Inflammatory macrophage treated with lipopolysaccharide for 1 hour (primary cell): ENCODE data around the gene DRD4.
"Not testable (repeated sequence)": the region's sequence is repeated elsewhere in the genome, so short reads cannot be mapped to it uniquely, and the experiment has no call there.

Experiments
- DNase-seq, 2 donors: peaks; one replicate each; pipeline ENCODE4 v3.0.0-alpha.2; 2020 to 2022

DRD4 gene

DNA sequence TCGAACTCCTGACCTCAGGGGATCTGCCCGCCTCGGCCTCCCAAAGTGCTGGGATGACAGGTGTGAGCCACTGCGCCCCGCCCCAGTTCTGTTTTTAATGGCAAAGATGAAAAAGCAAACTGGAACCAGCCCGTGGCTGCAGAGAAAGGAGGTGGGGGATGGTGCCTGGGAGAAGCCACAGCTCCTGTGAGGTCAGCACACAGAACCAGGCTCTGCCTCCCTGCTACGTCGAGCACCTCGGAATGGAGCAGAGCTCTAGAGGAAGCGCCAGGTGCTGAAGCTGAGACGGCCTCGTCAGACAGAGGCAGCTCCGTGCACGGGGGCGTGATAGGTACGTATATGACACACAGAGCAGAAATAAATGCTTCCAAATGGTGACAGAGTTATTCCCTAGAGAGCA lies 8.5 kb downstream of the DRD4 start:
- no peak for DNase-seq

DNA sequence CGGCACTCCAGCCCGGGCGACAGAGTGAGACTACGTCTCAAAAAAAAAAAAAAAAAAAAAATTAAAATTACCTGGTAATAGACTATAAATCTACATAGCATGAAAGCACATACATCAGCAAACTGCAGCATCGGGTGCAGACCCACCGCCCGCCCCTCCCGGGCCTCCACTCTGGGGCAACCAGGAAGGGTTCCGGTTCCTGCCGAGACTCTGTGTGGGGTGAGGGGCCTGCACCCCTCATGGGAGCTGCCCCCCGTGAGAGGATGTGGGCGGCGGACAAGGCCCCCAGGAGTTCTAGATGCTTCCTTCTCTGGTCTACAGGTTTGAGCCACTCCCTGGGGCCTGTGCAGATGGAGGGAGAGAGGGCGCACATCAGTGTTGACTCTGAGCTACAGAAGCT lies 9.1 kb downstream of the DRD4 start:
- no peak for DNase-seq

DNA sequence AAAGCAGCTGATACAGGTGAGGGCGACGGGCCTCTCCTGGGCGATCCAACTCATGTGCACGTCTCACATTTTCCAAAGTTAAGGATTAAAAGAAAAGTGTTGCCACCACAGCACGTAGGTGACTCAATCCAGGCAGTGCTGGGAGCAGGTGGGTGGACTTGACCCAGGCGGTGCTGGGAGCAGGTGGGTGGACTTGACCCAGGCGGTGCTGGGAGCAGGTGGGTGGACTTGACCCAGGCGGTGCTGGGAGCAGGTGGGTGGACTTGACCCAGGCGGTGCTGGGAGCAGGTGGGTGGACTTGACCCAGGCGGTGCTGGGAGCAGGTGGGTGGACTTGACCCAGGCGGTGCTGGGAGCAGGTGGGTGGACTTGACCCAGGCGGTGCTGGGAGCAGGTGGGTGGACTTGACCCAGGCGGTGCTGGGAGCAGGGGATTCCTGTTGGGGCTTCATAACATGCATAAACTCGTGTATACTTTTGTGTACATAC lies 10.6 kb downstream of the DRD4 start:
- not testable (repeated sequence) for DNase-seq

DNA sequence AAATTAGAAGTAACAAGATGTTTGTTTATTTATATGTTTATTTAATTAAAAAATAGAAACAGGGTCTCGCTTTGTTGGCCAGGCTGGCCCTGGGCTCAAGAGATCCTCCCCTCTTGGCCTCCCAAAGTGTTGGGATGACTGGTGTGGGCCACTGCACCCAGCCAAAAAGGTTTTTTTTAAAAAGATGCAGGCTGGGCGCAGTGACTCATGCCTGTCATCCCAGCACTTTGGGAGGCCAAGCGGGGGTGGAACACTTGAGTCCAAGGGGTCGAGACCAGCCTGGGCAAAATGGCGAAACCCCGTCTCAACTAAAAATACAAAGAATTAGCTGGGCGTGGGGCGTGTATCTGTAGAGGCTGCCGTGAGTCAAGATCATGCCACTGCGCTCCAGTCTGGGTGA lies 13.4 kb downstream of the DRD4 start:
- no peak for DNase-seq

DNA sequence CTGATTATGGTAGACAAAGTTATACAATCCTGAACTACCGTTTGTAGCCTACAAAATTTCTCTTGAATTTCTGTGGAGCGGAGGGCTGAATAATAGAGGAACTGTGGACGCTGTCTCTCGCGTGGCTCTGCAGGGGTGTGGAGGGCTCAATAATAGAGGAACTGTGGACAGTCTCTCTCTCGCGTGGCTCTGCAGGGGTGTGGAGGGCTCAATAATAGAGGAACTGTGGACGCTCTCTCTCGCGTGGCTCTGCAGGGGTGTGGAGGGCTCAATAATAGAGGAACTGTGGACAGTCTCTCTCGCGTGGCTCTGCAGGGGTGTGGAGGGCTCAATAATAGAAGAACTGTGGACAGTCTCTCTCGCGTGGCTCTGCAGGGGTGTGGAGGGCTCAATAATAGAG lies 16.1 kb downstream of the DRD4 start:
- peak in 1 of 2 donors; percentile 14 for DNase-seq

DNA sequence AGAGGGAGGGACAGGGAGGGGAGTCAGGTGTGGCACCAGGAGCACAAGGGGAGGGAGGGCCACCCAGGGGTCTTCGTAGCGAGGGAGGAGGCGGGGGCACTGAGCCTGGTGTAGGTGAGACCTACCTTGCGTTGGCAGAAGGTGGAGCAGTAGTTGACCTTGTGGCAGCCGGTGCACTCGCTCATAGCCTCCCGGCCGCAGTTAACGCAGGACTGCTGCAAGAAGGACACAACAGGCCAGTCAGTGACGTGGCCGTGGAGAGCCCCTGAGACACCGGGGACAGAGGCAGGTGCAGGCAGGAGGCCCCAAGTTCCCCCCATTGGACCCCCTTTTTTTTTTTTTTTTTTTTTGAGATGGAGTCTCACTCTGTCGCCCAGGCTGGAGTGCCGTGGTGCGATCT lies 16.8 kb downstream of the DRD4 start:
- no peak for DNase-seq

DNA sequence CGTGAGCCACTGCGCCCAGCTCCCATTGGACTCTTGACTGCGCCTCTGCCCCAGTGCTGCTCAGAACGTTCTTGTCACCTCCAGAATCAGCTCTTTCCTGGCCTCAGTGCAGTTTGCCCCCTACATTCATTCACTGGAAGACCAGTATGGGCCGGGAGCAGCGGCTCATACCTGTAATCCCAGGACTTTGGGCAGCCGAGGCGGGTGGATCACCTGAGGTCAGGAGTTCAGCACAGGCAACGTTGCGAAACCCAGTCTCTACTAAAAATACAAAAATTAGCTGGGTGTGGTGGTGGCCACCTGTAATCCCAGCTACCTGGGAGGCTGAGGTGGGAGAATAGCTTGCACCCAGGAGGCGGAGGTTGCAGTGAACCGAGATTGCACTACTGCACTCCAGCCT lies 17.4 kb downstream of the DRD4 start:
- not testable (repeated sequence) for DNase-seq

DNA sequence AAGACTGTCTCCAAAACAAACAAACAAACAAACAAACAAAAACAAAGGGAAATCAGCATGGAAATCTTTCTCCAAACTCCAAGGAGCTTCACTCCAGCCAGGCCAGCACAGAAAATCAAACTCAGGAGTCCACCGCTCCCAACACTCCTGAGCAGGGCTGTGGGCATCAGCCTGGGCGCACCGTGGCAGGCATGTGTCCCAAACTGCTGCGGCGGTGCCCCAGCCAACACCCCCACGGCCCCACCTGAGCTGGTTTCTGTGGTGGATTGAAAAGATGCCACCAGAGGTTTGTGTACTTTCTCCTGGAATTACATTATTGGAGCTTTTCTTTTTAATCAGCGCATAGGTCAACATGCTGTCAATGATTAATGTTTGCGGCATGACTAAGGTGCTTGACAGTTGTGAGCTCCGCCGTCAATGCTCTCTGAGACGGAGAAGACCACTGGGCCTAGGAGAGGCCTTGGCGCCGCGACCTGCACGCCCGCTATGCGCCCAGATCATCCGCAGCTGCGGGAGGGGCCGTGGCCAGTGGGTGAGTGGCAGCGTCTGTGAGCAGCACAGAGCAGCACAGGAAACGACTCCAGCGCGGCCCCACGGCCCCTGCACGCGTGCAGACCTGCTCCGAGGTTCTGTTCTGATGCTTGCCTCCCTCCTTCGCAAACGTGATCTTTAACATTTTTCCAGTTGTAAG lies 18.1 kb downstream of the DRD4 start:
- no peak for DNase-seq

DNA sequence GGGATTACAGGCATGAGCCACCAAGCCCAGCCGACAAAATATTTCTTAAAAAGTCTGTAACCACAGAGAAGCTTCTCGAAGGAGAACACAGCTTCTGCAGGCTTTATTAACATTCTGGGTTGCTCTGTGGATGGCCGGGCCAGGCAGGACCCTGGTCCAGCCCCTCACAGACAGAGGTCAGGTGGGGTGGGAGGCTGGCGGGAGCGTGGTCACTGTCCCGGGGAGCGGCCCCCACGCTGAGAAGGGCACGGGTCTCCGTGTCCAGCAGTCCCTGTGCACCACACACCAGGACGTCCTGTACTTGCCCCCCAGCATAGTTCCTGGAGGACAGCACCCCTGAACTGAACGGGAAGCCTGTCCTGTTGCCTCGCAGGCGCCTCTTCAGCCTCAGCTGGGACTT lies 19.4 kb downstream of the DRD4 start:
- no peak for DNase-seq

DNA sequence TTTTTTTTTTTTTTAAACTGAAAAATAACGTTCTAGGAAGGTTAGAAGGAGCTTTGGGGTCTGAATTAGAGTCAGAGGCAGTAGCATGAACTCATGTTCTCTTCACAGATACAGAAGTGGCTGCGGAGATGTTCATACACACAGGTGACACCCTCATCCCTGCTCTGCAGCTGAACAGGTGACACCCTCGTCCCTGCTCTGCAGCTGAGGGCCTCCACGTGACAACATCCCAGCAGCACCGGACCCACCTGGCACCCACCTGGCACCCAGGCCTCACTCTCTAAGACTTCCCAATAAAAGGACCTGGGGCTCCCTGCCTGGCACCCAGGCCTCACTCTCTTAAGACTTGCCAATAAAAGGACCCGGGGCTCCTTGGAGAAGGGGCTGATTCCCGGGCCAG lies 19.8 kb downstream of the DRD4 start:
- no peak for DNase-seq

DNA sequence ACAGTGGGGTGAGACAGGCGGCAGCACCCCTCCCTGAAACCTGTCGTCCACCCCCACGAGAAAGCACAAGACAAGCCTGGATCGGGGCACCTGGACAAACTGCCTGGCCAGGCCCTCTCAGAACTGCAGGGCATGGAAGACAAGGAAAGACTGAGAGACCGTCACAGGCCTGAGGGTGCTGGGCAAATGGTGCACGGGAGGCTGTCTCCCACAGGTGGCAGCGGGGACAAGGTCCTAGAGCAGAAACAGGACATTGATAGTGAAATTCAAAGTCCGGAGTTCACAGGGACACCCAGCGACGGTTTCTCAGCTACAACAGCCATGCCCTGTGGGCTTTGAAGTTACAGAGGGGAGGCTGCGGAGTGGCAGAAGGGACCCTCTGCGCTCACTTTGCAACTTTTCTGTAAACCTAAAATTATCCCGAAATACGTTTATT lies 20.6 kb downstream of the DRD4 start:
- DNase-seq = no peak

DNA sequence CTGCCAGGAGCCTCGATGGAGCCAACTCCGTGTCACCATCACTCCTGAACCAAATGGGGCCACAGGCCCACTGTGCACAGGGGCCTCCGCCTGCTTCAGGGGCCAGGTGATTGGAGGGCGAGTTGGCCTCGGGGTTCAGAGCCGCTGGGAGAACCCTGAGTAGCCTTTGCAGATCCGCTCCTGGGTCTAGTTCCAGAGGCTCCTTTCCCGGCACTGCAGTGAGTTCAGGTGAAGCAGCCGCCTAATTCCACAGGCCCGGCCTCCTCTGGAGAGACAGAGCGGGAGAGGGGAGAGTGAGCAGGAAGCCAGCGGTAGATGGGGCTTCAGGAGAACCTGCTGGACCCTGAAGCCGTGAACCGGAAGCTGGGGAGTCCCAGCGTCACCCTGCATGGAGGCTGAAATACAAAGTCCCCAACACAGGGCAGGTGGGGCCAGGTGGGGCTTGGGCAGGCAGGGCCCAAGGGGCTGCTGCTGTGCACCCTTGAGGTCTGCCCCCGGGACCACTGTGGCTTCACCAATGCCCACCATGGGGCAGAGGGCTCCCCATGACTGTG lies 22.5 kb downstream of the DRD4 start:
- no peak for DNase-seq

DNA sequence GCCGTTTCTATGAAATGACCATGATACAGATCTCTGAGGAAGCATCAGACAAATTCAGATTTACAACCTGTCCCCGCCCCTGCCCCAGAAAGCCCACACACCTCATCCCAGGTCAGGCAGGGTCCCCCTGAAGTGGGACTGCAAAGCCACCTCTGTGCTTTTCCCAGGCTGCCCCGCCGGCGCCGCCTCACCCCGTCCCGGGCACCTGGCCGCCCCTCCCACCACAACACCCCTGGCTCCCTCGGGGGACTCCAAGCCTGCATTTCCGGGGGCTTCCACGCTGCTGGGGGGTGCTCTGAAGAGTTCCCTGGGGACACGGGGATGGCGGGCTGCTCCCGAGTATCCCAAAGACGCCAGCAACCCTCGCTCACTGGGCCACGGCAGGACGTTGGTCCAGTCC lies 23.2 kb downstream of the DRD4 start:
- DNase-seq = no peak

DNA sequence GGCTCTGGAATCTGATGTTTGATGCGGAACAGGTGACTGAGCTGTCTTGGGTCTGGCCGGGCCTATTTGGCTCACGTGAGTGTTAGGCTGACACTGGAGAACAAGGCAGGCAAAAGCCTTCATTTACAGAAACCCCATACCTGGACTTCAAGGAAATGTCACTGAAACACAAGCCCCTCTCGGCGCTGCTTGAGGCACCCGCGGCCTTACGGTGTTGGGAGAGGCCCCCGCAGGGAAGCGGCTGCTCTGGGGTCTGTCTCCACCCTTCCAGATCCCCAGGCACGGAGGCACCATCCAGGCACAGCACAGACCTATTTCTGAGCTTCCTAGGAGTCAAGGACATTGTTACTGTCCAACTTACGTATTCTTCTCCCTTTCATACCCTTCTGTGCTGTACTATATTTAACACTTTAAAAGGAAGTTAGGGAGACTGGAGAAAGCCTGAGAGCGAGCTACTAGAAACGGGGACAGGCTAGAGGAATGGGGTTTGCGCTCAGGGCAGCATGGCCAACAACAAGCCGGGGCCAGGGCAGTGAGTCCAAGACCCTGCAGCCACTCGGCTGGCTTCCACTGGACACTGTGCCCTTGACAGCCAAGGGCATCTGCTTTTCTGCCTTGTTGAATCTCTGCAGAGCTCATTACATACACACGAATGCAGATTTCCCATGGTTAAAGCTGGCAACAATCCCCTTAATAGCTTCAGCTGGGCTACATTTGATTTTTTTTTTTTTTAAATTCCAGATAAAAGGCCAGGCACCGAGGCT lies 23.8 kb downstream of the DRD4 start:
- no peak for DNase-seq

DNA sequence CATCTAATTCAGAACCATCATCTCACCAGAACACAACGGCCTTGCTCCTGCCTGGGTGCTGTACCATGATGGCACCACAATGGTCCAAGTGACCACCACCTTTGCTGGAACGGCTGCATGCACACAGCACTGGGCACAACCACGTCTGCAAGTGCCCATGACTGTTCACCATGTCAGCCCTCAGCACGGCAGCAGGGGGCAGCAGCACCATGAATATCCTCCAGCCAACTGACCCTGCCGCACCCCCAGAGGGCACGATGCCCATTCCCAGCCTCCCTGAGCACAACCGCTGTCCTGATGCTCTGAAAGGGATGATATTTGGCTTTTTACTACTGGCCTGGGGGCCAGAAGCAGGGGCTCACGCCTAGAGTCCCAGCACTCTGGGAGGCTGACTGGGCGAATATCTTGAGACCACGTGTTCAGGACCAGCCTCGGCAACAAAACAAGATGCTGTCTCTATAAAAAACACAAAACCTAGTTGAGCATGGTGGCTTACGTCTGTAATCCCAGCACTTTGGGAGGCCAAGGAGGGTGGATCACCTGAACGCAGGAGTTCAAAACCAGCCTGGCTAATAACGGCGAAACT lies 25.7 kb downstream of the DRD4 start:
- DNase-seq = peak; percentile 16 to 67

DNA sequence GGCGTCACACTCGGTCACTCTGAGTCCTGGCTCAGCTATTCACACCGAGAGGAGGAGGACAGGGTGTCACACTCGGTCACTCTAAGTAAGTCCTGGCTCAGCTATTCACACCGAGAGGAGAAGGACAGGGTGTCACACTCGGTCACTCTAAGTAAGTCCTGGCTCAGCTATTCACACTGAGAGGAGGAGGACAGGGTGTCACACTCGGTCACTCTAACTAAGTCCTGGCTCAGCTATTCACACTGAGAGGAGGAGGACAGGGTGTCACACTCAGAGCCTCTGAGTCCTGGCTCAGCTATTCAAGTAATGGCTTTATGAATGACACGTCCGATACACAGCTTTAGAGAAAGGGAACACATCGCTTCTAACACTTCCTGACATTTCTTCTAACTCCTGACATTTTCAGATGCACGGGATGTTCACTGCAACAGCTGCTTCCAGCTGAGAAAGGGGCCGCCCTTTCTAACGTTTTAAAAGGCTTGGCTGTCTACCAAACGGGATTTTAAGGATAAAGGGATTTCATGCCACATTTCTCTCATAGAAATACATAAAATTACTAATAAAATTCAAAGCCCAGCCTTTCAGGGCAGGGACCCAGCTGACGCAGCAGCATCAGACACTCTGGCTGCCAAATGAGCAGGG lies 28.1 kb downstream of the DRD4 start:
- no peak for DNase-seq

DNA sequence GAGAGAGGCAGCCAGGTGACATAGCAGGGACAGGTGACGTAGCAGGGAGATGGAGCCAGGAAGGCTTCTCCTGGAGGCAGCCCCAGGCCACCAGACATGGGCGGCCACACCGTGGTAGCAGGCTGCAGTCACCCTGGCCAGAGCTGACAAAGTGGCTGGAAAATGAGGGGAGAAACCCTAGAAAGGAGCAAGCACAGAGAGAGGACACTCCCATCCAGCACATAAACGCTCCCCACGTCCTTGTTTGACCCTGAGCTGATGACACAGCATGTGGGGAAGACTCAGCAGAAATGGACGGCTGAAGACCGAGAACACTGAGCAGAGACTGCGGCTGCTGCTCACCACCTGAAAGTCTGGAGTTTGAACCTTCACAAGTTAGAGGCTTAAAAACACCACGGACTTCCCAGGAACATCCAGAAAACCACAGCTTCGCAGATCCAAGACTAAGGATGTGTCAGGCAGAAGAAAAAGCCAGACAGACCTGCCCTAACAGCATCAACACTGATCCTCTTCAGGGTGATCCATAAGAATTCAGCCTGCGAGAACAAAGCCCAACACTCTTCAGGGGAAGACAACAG lies 28.7 kb downstream of the DRD4 start:
- DNase-seq = no peak

DNA sequence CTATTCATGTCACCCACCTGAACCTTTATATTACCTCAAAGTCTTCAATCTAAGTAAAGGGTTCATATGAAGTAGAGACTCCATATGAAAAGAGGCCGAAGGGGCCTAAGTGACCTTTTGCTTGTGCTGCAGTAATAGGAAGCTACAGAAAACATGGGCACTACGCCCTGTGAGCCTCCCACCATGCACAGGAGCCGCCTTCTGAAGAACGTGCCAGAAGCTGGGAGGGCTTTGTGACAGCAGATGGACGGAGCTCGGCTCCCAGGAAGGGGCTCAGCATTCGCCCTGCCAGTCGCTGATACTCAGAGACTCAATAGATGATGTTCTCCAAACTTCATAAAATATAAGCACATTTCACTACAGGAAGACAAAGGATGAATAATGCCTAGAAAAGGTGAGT lies 36.8 kb downstream of the DRD4 start:
- DNase-seq = no peak

DNA sequence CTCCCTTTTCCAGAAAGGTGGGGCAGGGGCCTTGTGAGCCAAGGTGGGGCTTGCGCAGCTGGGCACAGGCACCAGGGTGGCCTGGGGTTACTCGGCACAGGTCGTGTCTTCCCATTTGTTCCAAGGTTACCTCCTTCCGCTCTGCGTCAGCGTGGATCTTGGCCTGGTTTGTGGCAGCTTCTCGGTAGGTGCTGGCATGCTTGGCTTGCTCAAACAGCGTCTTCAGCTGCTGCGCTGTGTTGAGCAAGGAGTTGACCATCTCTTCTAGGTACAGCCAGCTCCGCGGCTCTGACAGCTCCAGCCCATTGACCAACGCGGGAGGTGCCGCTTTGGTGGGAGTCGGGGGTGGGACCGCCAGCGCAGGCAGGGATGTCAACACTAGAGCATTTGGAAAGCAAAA lies 37.3 kb downstream of the DRD4 start:
- no peak for DNase-seq

DNA sequence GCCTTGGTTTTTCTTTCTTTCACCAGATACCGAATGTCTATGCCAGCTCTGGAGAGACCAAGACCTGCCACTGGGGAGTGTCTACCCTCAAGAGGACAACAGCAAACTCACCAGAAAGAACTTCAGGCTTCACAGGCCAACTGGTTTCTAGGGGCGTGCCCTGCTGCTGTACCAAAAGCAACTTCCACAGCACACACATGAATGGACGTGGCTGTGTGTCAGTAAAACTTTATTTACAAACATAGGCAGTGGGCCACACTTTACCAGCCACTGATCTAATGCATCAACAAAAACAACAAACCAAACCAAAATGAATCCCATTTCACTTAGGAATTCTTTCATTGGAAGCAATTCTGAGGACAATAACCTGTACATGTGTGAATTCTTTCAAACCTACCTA lies 41.2 kb downstream of the DRD4 start:
- no peak for DNase-seq

DNA sequence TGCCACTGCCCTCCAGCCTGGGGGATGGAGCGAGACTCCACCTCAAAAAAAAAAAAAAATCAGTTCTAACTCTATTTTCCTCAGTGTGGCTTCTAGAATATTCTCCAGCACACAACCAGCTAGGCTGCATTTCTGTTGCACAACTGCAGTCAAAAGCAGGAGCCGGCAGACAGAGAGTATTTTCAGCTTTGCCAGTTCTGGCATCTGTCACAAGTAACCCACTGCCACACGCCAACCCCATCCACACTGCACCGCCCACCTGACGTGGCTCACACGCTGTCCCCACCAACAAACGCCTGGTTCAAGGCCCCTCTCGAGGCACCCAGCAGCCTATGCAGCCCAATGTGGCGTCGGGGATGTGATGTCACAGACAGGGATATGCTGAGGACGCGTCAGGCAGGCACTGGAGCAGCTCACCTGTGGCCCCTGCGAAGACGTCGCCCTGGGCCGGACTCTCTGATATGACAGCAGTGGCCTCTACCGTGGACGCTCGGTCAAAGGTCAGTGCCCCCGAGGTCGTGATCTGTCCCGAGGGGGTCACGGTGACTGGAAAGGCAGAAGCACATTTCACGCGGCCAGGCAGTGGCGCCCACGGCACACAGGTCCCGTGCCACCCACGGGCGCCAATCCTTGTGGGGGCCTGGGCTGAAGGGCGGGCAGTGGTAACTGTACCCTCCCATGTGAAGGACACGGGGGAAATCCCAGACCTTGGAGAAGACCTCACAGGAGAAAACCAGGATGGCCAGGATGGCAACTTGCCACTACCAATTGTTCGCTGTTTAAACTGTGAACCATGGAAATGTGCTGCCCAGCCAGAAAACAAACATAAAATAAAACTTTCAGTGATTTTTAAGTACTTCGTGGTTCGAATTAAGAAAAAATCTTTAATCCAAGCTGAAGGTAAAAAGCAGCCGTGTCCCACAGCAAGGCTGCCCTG lies 42.5 kb downstream of the DRD4 start:
- no peak for DNase-seq

DNA sequence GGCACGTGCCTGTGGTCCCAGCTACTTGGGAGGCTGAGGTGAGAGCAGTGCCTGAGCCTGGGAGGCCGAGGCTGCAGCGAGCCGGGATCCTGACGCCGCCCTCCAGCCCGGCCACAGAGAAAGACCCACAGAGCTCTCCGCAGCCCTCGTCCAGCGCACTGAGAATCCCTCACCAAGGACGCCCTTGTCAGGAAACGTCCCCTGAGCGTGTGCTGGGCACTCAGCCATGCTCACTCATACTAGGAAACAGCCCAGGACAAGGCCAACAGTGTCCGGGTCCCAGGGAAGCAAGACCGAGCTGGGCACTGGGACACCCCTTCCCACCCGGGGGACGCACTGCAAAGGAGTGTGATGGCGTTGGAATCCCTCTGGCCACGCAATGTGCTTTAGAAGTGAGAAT lies 43.4 kb downstream of the DRD4 start:
- DNase-seq = no peak
